ENCODE results near the gene PRKAA1. TPM values are rescaled to one million over a fixed set of nuclear protein-coding genes. Genes with fewer than 3 reads are reported as not detected.
"Not testable (repeated sequence)": the region's sequence is repeated elsewhere in the genome, so short reads cannot be mapped to it uniquely, and the experiment has no call there.

PRKAA1 gene
- total RNA-seq, 2 donors from 2014 or later = 56.6 to 158 TPM

DNA sequence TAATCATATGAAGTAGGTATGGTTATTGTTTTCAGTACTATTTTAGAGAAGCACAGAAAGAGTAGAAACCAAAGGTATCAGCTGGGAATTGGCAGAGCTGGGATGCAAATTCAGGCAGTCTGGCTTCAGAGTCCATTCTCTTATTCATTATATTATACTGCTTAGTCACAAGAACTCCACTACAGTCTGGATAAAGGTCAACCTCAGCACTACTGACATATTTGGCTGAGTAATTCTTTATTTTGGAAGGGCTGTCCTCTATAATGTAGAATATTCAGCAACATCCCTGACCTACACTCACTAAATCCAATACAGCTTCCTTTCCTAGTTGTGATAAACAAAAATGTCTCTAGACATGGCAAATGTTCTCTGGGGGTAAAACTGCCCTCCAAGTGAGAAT lies 80.9 kb downstream of the PRKAA1 start:
- Histone ChIP-seq H3K4me3 (no peak overlapping the region), H3K27me3 (replicated peaks; ENCODE audit: insufficient read depth) (no peaks in the 10 kb centered on the region), H3K4me1 (ENCODE audit: control insufficient read depth in 1 of 2, low read depth in 2 of 2) (no peaks in the 10 kb centered on the region), H3K27ac (no peak overlapping the region), H3K9me3 (no peaks in the 10 kb centered on the region), H3K36me3 (peaks cover 7% of the 10 kb centered on the region)
- TF ChIP-seq CTCF (IDR thresholded peaks at IDR 0.05) = no peak
- no peak for DNase-seq (ENCODE audit: low spot score)
- no peak for ATAC-seq (ENCODE audit: insufficient number of reproducible peaks, low FRiP score, low read depth)

DNA sequence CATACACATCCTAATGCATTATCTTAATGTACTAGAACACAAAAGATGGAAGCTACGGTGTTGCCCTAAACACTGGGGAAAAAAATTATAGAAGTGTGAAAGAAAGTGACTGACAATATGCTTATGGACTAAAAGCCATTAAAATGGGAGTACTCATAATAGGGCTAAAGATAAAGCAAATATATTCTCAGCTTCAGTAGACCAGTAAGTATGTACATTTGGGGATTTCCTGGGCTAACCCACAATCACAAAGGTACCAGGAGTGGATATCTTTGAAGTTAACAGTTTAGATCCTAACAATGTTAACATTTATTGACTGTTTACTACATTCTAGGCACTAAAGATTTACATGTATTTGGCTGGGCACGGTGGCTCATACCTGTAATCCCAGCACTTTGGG lies 81.6 kb downstream of the PRKAA1 start:
- Histone ChIP-seq H3K4me1 (ENCODE audit: control insufficient read depth in 1 of 2, low read depth in 2 of 2) (no peaks in the 10 kb centered on the region), H3K9me3 (no peaks in the 10 kb centered on the region), H3K36me3 (peaks cover 9% of the 10 kb centered on the region), H3K27ac (no peak overlapping the region), H3K27me3 (replicated peaks; ENCODE audit: insufficient read depth) (no peaks in the 10 kb centered on the region), H3K4me3 (no peak overlapping the region)
- ATAC-seq (ENCODE audit: insufficient number of reproducible peaks, low FRiP score, low read depth) (no peak), DNase-seq (ENCODE audit: low spot score) (no peak)
- TF ChIP-seq CTCF (IDR thresholded peaks at IDR 0.05) = no peak

GRCh38 chr5:40716000-40716399 lies 82.2 kb downstream of the PRKAA1 start:
- Histone ChIP-seq H3K4me3 (no peak overlapping the region), H3K36me3 (peaks cover 11% of the 10 kb centered on the region), H3K27me3 (replicated peaks; ENCODE audit: insufficient read depth) (no peaks in the 10 kb centered on the region), H3K27ac (no peak overlapping the region), H3K9me3 (no peaks in the 10 kb centered on the region), H3K4me1 (ENCODE audit: control insufficient read depth in 1 of 2, low read depth in 2 of 2) (no peaks in the 10 kb centered on the region)
- DNase-seq (ENCODE audit: low spot score) (no peak), ATAC-seq (ENCODE audit: insufficient number of reproducible peaks, low FRiP score, low read depth) (no peak)
- no peak for TF ChIP-seq CTCF (IDR thresholded peaks at IDR 0.05)

DNA sequence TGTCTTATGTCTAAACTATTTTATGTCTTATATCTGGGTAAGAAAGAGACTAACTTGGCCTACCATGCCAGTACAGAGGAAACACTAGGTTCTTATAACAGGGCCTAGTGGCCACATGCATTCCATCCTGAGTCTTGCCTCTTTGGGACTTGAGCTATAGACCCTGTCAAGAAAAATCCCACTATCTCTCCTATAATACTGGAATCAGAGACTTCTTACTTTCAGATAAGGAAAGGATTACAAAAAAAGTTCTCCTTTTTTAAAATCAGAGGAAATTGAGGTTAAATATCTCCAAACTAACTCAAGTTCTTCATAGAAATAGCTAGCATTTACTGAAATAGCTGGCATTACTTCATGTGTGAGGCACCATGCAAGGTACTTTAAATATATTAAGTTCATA lies 84.2 kb downstream of the PRKAA1 start:
- ATAC-seq (ENCODE audit: insufficient number of reproducible peaks, low FRiP score, low read depth) = no peak

GRCh38 chr5:40710575-40710974 lies 87.6 kb downstream of the PRKAA1 start:
- not testable (repeated sequence) for H3K4me1 ChIP-seq (ENCODE audit: control insufficient read depth in 1 of 2, low read depth in 2 of 2); H3K9me3 ChIP-seq; DNase-seq (ENCODE audit: low spot score); H3K27me3 ChIP-seq (replicated peaks; ENCODE audit: insufficient read depth); H3K27ac ChIP-seq; ATAC-seq (ENCODE audit: insufficient number of reproducible peaks, low FRiP score, low read depth); H3K36me3 ChIP-seq; H3K4me3 ChIP-seq

More for the DNA sequence above, 84.2 kb downstream of the PRKAA1 start:
- no peak for DNase-seq (ENCODE audit: low spot score)
- Histone ChIP-seq H3K4me1 (ENCODE audit: control insufficient read depth in 1 of 2, low read depth in 2 of 2) (no peaks in the 10 kb centered on the region), H3K27me3 (replicated peaks; ENCODE audit: insufficient read depth) (no peaks in the 10 kb centered on the region), H3K4me3 (no peak overlapping the region), H3K36me3 (peaks cover 14% of the 10 kb centered on the region), H3K27ac (no peak overlapping the region), H3K9me3 (no peaks in the 10 kb centered on the region)
- TF ChIP-seq CTCF (IDR thresholded peaks at IDR 0.05) = no peak

Other genes starting within 250 kb of the PRKAA1 start
- gene PTGER4, start 118.5 kb downstream of the PRKAA1 start, total RNA-seq = 10 to 100 TPM; 13.8 to 45.9 TPM
- 10 to 100 TPM; 10.3 to 22.5 TPM for gene TTC33, start 42.4 kb downstream of the PRKAA1 start, total RNA-seq
- gene RPL37, start 36.8 kb upstream of the PRKAA1 start, total RNA-seq = 10 to 100 TPM; 26.1 to 45.4 TPM
- gene CARD6, start 43.0 kb upstream of the PRKAA1 start, total RNA-seq = 10 to 100 TPM; 13.5 to 21.6 TPM
- 100 to 1,000 TPM in 1 of 2 donors, 10 to 100 TPM in 1; 99.5 to 105 TPM for gene C7, start 111.1 kb upstream of the PRKAA1 start, total RNA-seq